Stimulated activated CD8-positive, alpha-beta memory T cell treated with anti-CD3 and anti-CD28 coated beads, Interleukin-12 subunit alpha, Interleukin-12 subunit beta, amount 100 ng/mL, for 4 hours (primary cell): ENCODE data around the gene IDH2.
"Not testable (repeated sequence)": the region's sequence is repeated elsewhere in the genome, so short reads cannot be mapped to it uniquely, and the experiment has no call there.

Experiments used
- DNase-seq: peaks from one replicate; pipeline ENCODE4 v3.0.0-alpha.2; 2020; ENCODE audit warnings: low read depth

Gene IDH2

GRCh38 chr15:90101969-90102890 lies at the start of gene IDH2:
IDH2 (minus strand) TSS chr15:90102468; CDS start chr15:90102390, 78 bp downstream.
- peak; percentile 59 for DNase-seq

- DNase-seq = not testable (repeated sequence)
Observed at GRCh38 chr15:90150551-90150950, 48.3 kb upstream of the IDH2 start.

GRCh38 chr15:90149609-90150340 lies 47.5 kb upstream of the IDH2 start:
- no peak for DNase-seq

- not testable (repeated sequence) for DNase-seq
Observed at GRCh38 chr15:90146198-90146761, 44.0 kb upstream of the IDH2 start.

GRCh38 chr15:90145761-90146160 lies 43.5 kb upstream of the IDH2 start:
- no peak for DNase-seq

GRCh38 chr15:90145259-90145658 lies 43.0 kb upstream of the IDH2 start:
- no peak for DNase-seq

GRCh38 chr15:90143166-90143655 lies 40.9 kb upstream of the IDH2 start:
- peak; percentile 36 for DNase-seq

- peak; percentile 19 for DNase-seq
Observed at GRCh38 chr15:90142216-90143165, 40.2 kb upstream of the IDH2 start.

- no peak for DNase-seq
Observed at GRCh38 chr15:90141646-90142045, 39.4 kb upstream of the IDH2 start.

- DNase-seq = not testable (repeated sequence)
Observed at GRCh38 chr15:90139549-90139948, 37.3 kb upstream of the IDH2 start.

GRCh38 chr15:90138071-90138833 lies 36.0 kb upstream of the IDH2 start:
- DNase-seq = no peak

- no peak for DNase-seq
Observed at GRCh38 chr15:90132437-90132836, 30.2 kb upstream of the IDH2 start.

GRCh38 chr15:90131848-90132247 lies 29.6 kb upstream of the IDH2 start:
- no peak for DNase-seq

- no peak for DNase-seq
Observed at GRCh38 chr15:90130291-90130690, 28.0 kb upstream of the IDH2 start.

- DNase-seq = no peak
Observed at GRCh38 chr15:90126596-90127435, 24.5 kb upstream of the IDH2 start.

- DNase-seq = no peak
Observed at GRCh38 chr15:90126022-90126421, 23.8 kb upstream of the IDH2 start.

- no peak for DNase-seq
Observed at GRCh38 chr15:90124507-90124906, 22.2 kb upstream of the IDH2 start.

GRCh38 chr15:90121086-90121485 lies 18.8 kb upstream of the IDH2 start:
- DNase-seq = no peak

- no peak for DNase-seq
Observed at GRCh38 chr15:90119367-90119766, 17.1 kb upstream of the IDH2 start.

- no peak for DNase-seq
Observed at GRCh38 chr15:90115783-90116182, 13.5 kb upstream of the IDH2 start.
